Measurements from ENCODE around the gene CEP20. TPM values are rescaled to one million over a fixed set of nuclear protein-coding genes. Genes with fewer than 3 reads are reported as not detected.

CEP20 gene
- total RNA-seq, 2 experiments from 2014 or later: 38.8 to 45.0 TPM

DNA sequence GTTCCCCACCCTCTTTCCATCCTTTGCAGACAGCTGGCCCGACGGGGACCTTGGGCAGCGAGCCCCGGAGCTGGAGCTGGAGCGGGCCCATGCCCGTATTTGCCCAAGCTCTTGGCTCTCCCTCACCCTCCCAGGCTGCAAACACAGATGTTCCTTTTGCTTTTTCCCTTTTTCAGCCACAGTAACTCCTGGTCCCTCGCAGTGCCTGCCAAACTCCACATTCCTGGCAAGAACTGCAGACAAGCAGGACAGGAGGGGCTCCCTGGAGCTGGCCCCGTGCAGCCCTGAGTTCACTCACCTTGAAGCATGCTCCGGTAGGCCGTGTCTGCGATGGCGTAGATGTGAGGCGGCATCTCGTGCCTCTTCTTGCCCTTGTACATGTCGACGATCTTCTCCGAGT, 65.4 kb downstream of the CEP20 start:
- no peak overlapping the region for H3K4me3 Mint-ChIP-seq
- no peaks in the 10 kb centered on the region for H3K4me1 Mint-ChIP-seq (ENCODE audit: low read depth)
- CTCF ChIA-PET: interaction anchor here (0.8 to 2.2 kb wide), 7 partner anchors 8 to 89 kb away, joined by 3 to 12 read pairs (median 4); no protein-coding TSS in a partner anchor
- H3K27ac Mint-ChIP-seq: no peak overlapping the region
- H3K36me3 Mint-ChIP-seq (ENCODE audit: low read depth): no peaks in the 10 kb centered on the region
- ATAC-seq (no peak), DNase-seq (no peak)
- H3K27me3 Mint-ChIP-seq (ENCODE audit: low read depth): peaks cover 6% of the 10 kb centered on the region
- POLR2A ChIA-PET: no interaction called here
- H3K9me3 Mint-ChIP-seq (ENCODE audit: insufficient read depth): no peaks in the 10 kb centered on the region

DNA sequence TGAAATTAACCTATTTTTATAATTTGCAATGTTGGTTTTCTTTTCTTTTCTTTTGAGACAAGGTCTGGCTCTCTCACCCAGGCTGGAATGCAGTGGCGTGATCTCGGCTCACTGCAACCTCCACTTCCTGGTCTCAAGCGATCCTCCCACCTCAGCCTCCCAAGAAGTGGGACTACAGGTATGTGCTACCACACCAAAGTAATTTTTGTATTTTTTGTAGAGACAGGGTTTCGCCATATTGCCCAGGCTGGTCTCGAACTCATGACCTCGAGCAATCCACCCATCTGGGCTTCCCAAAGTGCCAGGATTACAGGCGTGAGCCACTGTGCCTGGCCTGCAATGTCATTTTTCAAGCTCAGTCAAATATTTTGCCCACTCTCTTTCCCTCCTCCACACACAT, 67.6 kb downstream of the CEP20 start:
- Mint-ChIP-seq H3K27ac (no peak overlapping the region), H3K9me3 (ENCODE audit: insufficient read depth) (peaks cover 10% of the 10 kb centered on the region), H3K4me1 (ENCODE audit: low read depth) (no peaks in the 10 kb centered on the region), H3K4me3 (no peak overlapping the region), H3K36me3 (ENCODE audit: low read depth) (peaks cover 2% of the 10 kb centered on the region), H3K27me3 (ENCODE audit: low read depth) (peaks cover 13% of the 10 kb centered on the region)
- ATAC-seq (no peak), DNase-seq (no peak)
- POLR2A ChIA-PET: no interaction called here
- CTCF ChIA-PET: interaction anchor here (0.9 to 2.4 kb wide), 10 partner anchors 8 to 310 kb away, joined by 3 to 12 read pairs (median 4); no protein-coding TSS in a partner anchor

DNA sequence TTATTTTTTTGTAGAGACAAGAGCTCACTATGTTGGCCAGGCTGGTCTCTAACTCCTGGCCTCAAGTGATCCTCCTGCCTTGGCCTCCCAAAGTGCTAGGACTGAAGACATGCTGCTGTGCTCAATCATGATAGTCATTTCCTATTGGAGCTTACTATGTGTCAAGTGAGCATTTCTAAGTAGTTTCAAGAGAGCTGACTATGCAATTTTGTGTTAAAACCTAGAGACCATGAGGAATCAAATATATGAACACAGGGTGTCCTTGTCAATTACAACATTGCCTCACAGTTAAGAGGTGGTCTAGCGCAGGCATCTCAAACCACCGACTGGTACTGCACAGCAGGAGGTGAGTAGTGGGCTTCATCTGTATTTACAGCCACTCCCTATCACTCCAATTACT, 69.4 kb downstream of the CEP20 start:
- ChIA-PET POLR2A (no interaction called here), CTCF (no interaction called here)
- DNase-seq (no peak), ATAC-seq (no peak)
- Mint-ChIP-seq H3K27ac (no peak overlapping the region), H3K9me3 (ENCODE audit: insufficient read depth) (peaks cover 12% of the 10 kb centered on the region), H3K4me1 (ENCODE audit: low read depth) (no peaks in the 10 kb centered on the region), H3K27me3 (ENCODE audit: low read depth) (peaks cover 21% of the 10 kb centered on the region), H3K4me3 (no peak overlapping the region), H3K36me3 (ENCODE audit: low read depth) (peaks cover 4% of the 10 kb centered on the region)

DNA sequence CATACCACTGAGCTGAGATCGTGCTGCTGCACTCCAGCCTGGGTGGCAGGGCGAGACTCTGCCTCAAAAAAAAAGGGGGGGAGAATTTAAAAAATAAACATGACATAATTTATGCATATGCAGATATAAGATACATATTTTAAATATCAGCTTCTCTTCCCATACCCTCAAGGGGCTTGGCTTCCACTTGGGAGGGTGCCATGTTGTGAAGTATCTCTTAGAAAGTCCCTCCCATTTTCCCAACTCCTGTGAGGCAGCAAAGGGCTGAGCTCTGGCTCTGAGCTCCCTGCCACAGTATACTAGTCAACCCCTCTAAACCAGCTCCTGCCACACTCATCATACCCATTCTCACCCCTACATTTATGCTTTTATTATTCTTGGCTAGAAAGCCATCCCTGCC, 71.0 kb downstream of the CEP20 start:
- POLR2A ChIA-PET: no interaction called here
- Mint-ChIP-seq H3K4me1 (ENCODE audit: low read depth) (no peaks in the 10 kb centered on the region), H3K4me3 (no peak overlapping the region), H3K27me3 (ENCODE audit: low read depth) (peaks cover 19% of the 10 kb centered on the region), H3K27ac (no peak overlapping the region), H3K36me3 (ENCODE audit: low read depth) (peaks cover 4% of the 10 kb centered on the region), H3K9me3 (ENCODE audit: insufficient read depth) (peaks cover 12% of the 10 kb centered on the region)
- ATAC-seq: no peak
- no peak for DNase-seq
- CTCF ChIA-PET: interaction anchor here (0.8 to 1.3 kb wide), 3 partner anchors 51 to 70 kb away, joined by 3 read pairs; no protein-coding TSS in a partner anchor

DNA sequence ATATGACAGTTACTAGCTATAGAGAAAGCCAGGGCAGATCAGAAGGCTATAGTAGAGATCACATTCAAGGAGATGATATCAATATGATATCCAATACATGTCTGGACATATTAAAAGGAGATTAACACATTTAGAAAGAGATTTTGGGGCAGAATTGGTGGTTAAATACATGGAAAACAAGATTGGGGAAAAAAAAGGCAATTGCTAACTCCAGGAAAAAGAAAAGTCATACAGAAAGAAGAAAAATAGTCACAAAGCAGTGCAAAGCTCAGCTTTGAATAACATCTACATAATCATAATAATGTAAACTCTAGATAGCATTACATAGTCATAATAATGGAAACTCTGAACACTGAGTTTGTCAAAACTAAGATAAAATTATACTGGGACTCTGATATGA, 72.2 kb downstream of the CEP20 start:
- Mint-ChIP-seq H3K9me3 (ENCODE audit: insufficient read depth) (peaks cover 12% of the 10 kb centered on the region), H3K27ac (no peak overlapping the region), H3K27me3 (ENCODE audit: low read depth) (peaks cover 19% of the 10 kb centered on the region), H3K4me3 (no peak overlapping the region), H3K4me1 (ENCODE audit: low read depth) (no peaks in the 10 kb centered on the region), H3K36me3 (ENCODE audit: low read depth) (peaks cover 4% of the 10 kb centered on the region)
- ChIA-PET POLR2A (no interaction called here), CTCF (no interaction called here)
- DNase-seq (no peak), ATAC-seq (no peak)

Other genes starting within 250 kb of the CEP20 start
- 10 to 100 TPM; 62.7 to 64.5 TPM for gene MARF1, start 245.4 kb downstream of the CEP20 start, total RNA-seq
- gene NDE1, start 238.4 kb downstream of the CEP20 start, total RNA-seq: 100 to 1,000 TPM; 140 to 141 TPM
- gene MYH11, start 31.6 kb downstream of the CEP20 start, total RNA-seq: not detected
- 10 to 100 TPM; 46.0 to 46.9 TPM for gene ABCC1, start 61.0 kb upstream of the CEP20 start, total RNA-seq